ENCODE measurements around the gene RCL1. TPM values are rescaled to one million over a fixed set of nuclear protein-coding genes. Genes with fewer than 3 reads are reported as not detected.

RCL1 gene
- polyA plus RNA-seq, 1 experiment, result 7.8 TPM

GRCh38 chr9:4879115-4879558, 86.4 kb downstream of the RCL1 start:
- CTCF ChIA-PET, result interaction anchor here (0.6 kb wide), 1 partner anchor 116 kb away, joined by 3 read pairs; no protein-coding TSS in a partner anchor
- TF ChIP-seq CTCF (IDR thresholded peaks at IDR 0.05; ENCODE audit: low read depth, low read length), result no peak
- H3K27ac ChIP-seq (ENCODE audit: low read depth, low read length), result no peak overlapping the region
- H3K27me3 ChIP-seq (ENCODE audit: control insufficient read depth, insufficient read depth, low read length), result no peaks in the 10 kb centered on the region
- no peak for DNase-seq (ENCODE audit: low read depth, low spot score)
- H3K9me3 ChIP-seq (ENCODE audit: control insufficient read depth, insufficient read depth, low read length), result no peaks in the 10 kb centered on the region
- H3K4me3 ChIP-seq (ENCODE audit: low read depth, low read length), result no peak overlapping the region
- POLR2A ChIA-PET, result no interaction called here

- POLR2A ChIA-PET, result no interaction called here
- CTCF ChIA-PET, result no interaction called here
- Histone ChIP-seq H3K4me3 (ENCODE audit: low read depth, low read length) (no peak overlapping the region), H3K27ac (ENCODE audit: low read depth, low read length) (no peak overlapping the region), H3K9me3 (ENCODE audit: control insufficient read depth, insufficient read depth, low read length) (no peaks in the 10 kb centered on the region), H3K27me3 (ENCODE audit: control insufficient read depth, insufficient read depth, low read length) (no peaks in the 10 kb centered on the region)
- TF ChIP-seq CTCF (IDR thresholded peaks at IDR 0.05; ENCODE audit: low read depth, low read length), result no peak
- DNase-seq (ENCODE audit: low read depth, low spot score), result no peak
Observed at GRCh38 chr9:4883326-4883873, 90.7 kb downstream of the RCL1 start.

GRCh38 chr9:4886698-4887097, 94.0 kb downstream of the RCL1 start:
- Histone ChIP-seq H3K9me3 (ENCODE audit: control insufficient read depth, insufficient read depth, low read length) (no peaks in the 10 kb centered on the region), H3K4me3 (ENCODE audit: low read depth, low read length) (no peak overlapping the region), H3K27ac (ENCODE audit: low read depth, low read length) (no peak overlapping the region), H3K27me3 (ENCODE audit: control insufficient read depth, insufficient read depth, low read length) (no peaks in the 10 kb centered on the region)
- no peak for DNase-seq (ENCODE audit: low read depth, low spot score)
- no peak for TF ChIP-seq CTCF (IDR thresholded peaks at IDR 0.05; ENCODE audit: low read depth, low read length)
- CTCF ChIA-PET, result interaction anchor here (0.5 to 1.6 kb wide), 3 partner anchors 56 to 714 kb away, joined by 3 read pairs; no protein-coding TSS in a partner anchor
- POLR2A ChIA-PET, result no interaction called here

- Histone ChIP-seq H3K9me3 (ENCODE audit: control insufficient read depth, insufficient read depth, low read length) (no peaks in the 10 kb centered on the region), H3K27ac (ENCODE audit: low read depth, low read length) (no peak overlapping the region), H3K4me3 (ENCODE audit: low read depth, low read length) (no peak overlapping the region), H3K27me3 (ENCODE audit: control insufficient read depth, insufficient read depth, low read length) (no peaks in the 10 kb centered on the region)
- ChIA-PET CTCF (interaction anchor here (1.0 to 1.6 kb wide), 2 partner anchors 100 to 128 kb away, joined by 3 to 4 read pairs; no protein-coding TSS in a partner anchor), POLR2A (no interaction called here)
- no peak for TF ChIP-seq CTCF (IDR thresholded peaks at IDR 0.05; ENCODE audit: low read depth, low read length)
- DNase-seq (ENCODE audit: low read depth, low spot score), result no peak
Observed at GRCh38 chr9:4887556-4887955, 94.8 kb downstream of the RCL1 start.

- POLR2A ChIA-PET, result no interaction called here
- Histone ChIP-seq H3K4me3 (ENCODE audit: low read depth, low read length) (no peak overlapping the region), H3K27ac (ENCODE audit: low read depth, low read length) (no peak overlapping the region), H3K9me3 (ENCODE audit: control insufficient read depth, insufficient read depth, low read length) (no peaks in the 10 kb centered on the region), H3K27me3 (ENCODE audit: control insufficient read depth, insufficient read depth, low read length) (no peaks in the 10 kb centered on the region)
- DNase-seq (ENCODE audit: low read depth, low spot score), result no peak
- TF ChIP-seq CTCF (IDR thresholded peaks at IDR 0.05; ENCODE audit: low read depth, low read length), result no peak
- CTCF ChIA-PET, result no interaction called here
Observed at GRCh38 chr9:4890242-4890641, 97.5 kb downstream of the RCL1 start.
